Prostate gland (tissue), 2 donors: Measurements from ENCODE around the gene MAPK14. TPM values are rescaled to one million over a fixed set of nuclear protein-coding genes. Genes with fewer than 3 reads are reported as not detected.

Source experiments
- DNase-seq: peaks from one replicate; pipeline ENCODE4 v3.0.0-alpha.2; 2019; ENCODE audit warnings: low spot score
- H3K27ac ChIP-seq, 2 donors: fragments of 200-600 bp; sonication (generic); 2 replicates each; pipeline ENCODE4 v1.5.1; 2017 to 2019
- H3K27me3 ChIP-seq: fragments of 200-600 bp; sonication (generic); replicated peaks from 2 replicates; pipeline ENCODE4 v1.5.1; 2019; ENCODE audit not compliant: insufficient read depth
- H3K36me3 ChIP-seq, 2 donors: fragments of 200-600 bp; sonication (generic); 1 replicate in 1 of 2; 2 replicates in 1 of 2; pipeline versions ENCODE4 v1.5.1 to v1.8.1; 2017 to 2019
- H3K4me1 ChIP-seq: fragments of 200-600 bp; sonication (generic); replicated peaks from 2 replicates; pipeline ENCODE4 v1.5.1; 2019
- H3K4me3 ChIP-seq, 2 donors: fragments of 200-600 bp; sonication (generic); 2 replicates each; pipeline ENCODE4 v1.5.1; 2017 to 2019
- H3K9me3 ChIP-seq: fragments of 200-600 bp; sonication (generic); 2 replicates; pipeline ENCODE4 v1.5.1; 2017
- CTCF ChIP-seq, 4 experiments: fragments of 200-600 bp in 2 of 4; fragments of 450-650 bp in 2 of 4; sonication (generic) in 2 of 4; IDR thresholded peaks; 1 replicate in 3 of 4; 2 replicates in 1 of 4; pipeline ENCODE4 v1.5.1; 2016 to 2019; ENCODE audit warnings: antibody characterized with exemption in 4 of 4, mild to moderate bottlenecking in 2 of 4, moderate library complexity in 2 of 4
- POLR2A ChIP-seq: fragments of 450-650 bp; IDR thresholded peaks from one replicate; pipeline ENCODE4 v1.6.1; 2016; ENCODE audit warnings: antibody characterized with exemption, mild to moderate bottlenecking
- POLR2AphosphoS5 ChIP-seq: sonication (generic); formaldehyde crosslinking; IDR thresholded peaks from one replicate; pipeline ENCODE4 v1.6.1; 2017; ENCODE audit warnings: antibody characterized with exemption
- WGBS: methylation state at CpG from one replicate; pipeline ENCODE4 v1.1.5; 2018; 5-methylcytosine and 5-hydroxymethylcytosine counted together
- intact Hi-C: fragments of 100-400 bp; cut with DNase I; formaldehyde crosslinking; loops from one replicate; pipeline ENCODE4 v1.14.2; 2022
- total RNA-seq, 2 donors: library from RNA; depleted of rRNA; stranded (reverse); fragments of >200 nt; gene quantifications; one replicate each; pipeline ENCODE4 v1.1.0, GENCODE V29; 2016

MAPK14 gene
- total RNA-seq, 2 donors from 2014 or later = 36.7 to 43.2 TPM

- no peak for TF ChIP-seq CTCF (IDR thresholded peaks at IDR 0.05)
- TF ChIP-seq POLR2AphosphoS5 = no peak
- TF ChIP-seq POLR2A = no peak
- 71% methylated on average over 1 of the region's 1 CpG for WGBS
- Histone ChIP-seq H3K36me3 (no peaks in the 10 kb centered on the region), H3K4me3 (no peak overlapping the region), H3K27me3 (no peaks in the 10 kb centered on the region), H3K4me1 (no peaks in the 10 kb centered on the region), H3K27ac (no peak overlapping the region), H3K9me3 (no peaks in the 10 kb centered on the region)
- intact Hi-C loops = no loop called here
- DNase-seq = no peak
Observed at GRCh38 chr6:36000451-36000850, 27.2 kb upstream of the MAPK14 start.

- no peak for TF ChIP-seq POLR2A
- TF ChIP-seq POLR2AphosphoS5 = no peak
- TF ChIP-seq CTCF (IDR thresholded peaks at IDR 0.05) = no peak
- WGBS = 72% methylated on average over 4 of the region's 4 CpGs
- Histone ChIP-seq H3K9me3 (no peaks in the 10 kb centered on the region), H3K27ac (no peak overlapping the region), H3K27me3 (no peaks in the 10 kb centered on the region), H3K4me1 (no peaks in the 10 kb centered on the region), H3K36me3 (no peaks in the 10 kb centered on the region), H3K4me3 (no peak overlapping the region)
- no peak for DNase-seq
- intact Hi-C loops = no loop called here
Observed at GRCh38 chr6:36015666-36016065, 11.9 kb upstream of the MAPK14 start.

GRCh38 chr6:36018339-36018738, 9.3 kb upstream of the MAPK14 start:
- intact Hi-C loops = no loop called here
- TF ChIP-seq POLR2A (no peak), POLR2AphosphoS5 (no peak), CTCF (IDR thresholded peaks at IDR 0.05) (no peak)
- Histone ChIP-seq H3K27me3 (no peaks in the 10 kb centered on the region), H3K9me3 (no peaks in the 10 kb centered on the region), H3K27ac (no peak overlapping the region), H3K4me1 (no peaks in the 10 kb centered on the region), H3K36me3 (no peaks in the 10 kb centered on the region), H3K4me3 (no peak overlapping the region)
- no peak for DNase-seq
- 84% methylated on average over 2 of the region's 2 CpGs for WGBS

- 94% methylated on average over 11 of the region's 11 CpGs for WGBS
Observed at GRCh38 chr6:36019167-36019566, 8.4 kb upstream of the MAPK14 start.

More at GRCh38 chr6:36019167-36019566, 8.4 kb upstream of the MAPK14 start:
- no peaks in the 10 kb centered on the region for H3K36me3 ChIP-seq
- no peak for DNase-seq
- no peak overlapping the region for H3K27ac ChIP-seq
- no peaks in the 10 kb centered on the region for H3K9me3 ChIP-seq
- H3K4me3 ChIP-seq = no peak overlapping the region
- H3K4me1 ChIP-seq = no peaks in the 10 kb centered on the region
- TF ChIP-seq POLR2AphosphoS5 = no peak
- TF ChIP-seq CTCF (IDR thresholded peaks at IDR 0.05) = no peak
- TF ChIP-seq POLR2A = no peak
- H3K27me3 ChIP-seq = no peaks in the 10 kb centered on the region
- intact Hi-C loops = no loop called here
